Stimulated activated CD4-positive, alpha-beta T cell treated with anti-CD3 and anti-CD28 coated beads, Interleukin-4, amount 100 ng/mL, for 1 hour (primary cell): ENCODE results near the gene APBA2.

Experiments used
- DNase-seq: peaks from one replicate; pipeline ENCODE4 v3.0.0-alpha.2; 2020

Gene APBA2

DNA sequence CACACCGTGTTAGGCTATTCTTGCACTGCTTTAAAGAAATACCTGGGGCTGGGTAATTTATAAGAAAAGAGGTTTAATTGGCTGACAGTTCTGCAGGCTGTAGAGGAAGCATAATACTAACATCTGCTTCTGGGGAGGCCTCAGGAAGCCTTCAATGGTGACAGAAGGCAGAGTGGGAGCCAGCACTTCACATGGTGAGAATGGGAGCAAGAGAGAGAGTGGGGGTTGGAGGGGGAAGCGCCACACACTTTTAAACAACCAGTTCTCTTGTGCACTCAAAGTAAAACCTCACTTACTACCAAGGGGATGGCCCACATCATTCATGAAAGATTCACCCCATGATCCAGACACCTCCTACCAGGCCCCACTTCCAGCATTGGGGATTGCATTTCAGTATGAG, 181.1 kb downstream of the APBA2 start:
- no peak for DNase-seq

DNA sequence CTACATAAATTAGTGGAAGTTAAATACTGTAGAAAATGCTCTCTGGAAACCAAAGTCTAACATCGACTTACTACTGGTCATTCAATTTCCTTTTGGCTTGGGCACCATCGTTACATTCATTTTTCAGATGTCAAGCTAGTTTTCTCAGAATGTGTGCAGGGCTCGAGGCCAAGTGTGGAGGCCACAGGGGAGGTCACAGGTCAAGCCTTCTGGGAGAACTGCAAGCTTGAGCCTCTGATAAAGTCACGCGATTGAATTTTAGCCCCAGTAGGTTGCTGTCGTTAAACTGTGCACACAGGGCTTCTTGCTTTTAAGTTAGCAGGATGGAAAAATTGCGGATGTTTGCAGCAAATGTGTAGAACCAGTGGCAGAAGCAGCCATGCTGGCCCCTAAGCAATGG, 182.2 kb downstream of the APBA2 start:
- DNase-seq, result no peak

DNA sequence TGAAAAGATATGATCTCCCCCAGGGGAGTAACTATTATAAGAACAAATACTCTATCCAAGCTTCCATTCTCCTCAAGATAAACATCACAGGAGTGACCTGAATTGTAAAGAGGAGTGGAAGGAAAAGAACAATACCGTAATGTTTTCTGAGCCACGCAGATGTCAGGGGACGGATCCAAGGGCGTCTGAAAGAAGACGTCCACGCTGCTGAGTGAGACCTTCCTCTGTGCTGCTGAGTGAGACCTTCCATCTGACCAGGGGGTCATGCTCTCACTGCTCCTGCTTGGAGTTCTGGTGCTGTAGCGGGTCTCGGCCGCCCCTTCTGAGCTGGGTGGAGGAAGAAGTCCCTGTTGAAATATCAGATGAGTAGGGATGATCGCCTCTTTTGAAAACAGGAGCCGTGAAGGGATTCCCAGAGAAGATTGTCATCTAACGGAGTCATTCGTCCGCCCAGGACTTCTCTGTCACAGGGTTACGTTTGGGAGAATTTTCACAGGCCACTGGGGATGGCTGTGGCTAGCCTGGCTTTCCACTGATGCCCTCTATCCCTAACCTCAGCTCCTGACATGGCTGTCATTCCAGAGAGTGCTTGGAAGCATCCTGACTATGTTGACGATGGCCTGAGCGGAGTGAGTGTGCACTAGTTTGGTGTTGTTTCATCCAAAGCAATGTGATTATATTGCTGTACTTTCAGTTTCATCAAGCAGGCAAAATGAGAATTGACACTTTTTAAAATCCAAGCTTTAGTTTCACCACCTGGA, 184.9 kb downstream of the APBA2 start:
- no peak for DNase-seq

DNA sequence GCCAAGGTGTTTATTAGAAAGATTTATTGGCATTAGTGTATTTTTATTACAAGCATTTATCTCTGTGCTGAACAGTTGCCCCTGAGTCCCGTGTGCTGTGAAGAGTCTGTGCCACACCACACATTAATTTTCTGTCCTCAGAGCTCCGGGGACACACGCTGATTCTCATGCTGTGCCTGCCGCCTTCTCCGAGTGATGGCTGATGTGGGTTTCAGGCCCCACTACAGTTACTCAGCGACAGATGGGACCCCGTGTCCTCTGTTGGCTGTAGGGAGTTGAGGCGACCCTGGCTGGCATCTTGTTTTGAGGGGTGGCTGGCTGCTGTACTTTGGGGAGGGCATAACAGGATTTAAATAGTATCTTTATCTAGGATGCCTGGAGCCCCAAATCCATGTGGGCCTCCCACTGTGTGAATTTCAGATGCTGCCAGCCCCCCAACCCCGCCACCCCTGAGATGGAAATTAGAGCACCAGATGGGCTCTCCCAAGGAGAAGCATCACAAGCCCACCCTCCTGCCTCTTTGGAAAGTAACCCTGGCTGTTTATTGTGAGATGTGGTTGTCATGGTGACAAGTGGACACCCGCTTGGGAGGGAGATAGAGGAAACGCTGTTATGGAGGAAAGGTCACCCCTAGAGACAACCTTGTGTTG, 185.6 kb downstream of the APBA2 start:
- no peak for DNase-seq

DNA sequence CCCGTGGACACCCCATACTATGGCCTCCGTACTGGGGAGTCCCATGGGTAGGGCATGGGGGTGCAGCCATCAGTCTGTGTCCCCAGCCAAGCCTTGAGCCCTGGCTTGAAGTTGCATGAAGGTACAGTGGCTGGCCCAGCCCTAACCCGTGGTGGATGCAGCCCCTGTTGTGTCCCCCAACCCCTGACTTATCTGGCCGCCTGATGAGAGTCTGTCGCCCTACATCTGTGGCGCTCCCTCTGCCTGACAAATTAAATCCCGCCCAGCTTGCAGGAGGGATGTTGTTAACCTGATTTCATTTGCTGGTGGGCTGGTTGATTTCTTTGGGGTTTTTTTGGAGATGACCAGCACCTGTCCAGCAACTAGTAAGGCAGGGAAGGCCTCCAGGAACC, 186.1 kb downstream of the APBA2 start:
- no peak for DNase-seq

DNA sequence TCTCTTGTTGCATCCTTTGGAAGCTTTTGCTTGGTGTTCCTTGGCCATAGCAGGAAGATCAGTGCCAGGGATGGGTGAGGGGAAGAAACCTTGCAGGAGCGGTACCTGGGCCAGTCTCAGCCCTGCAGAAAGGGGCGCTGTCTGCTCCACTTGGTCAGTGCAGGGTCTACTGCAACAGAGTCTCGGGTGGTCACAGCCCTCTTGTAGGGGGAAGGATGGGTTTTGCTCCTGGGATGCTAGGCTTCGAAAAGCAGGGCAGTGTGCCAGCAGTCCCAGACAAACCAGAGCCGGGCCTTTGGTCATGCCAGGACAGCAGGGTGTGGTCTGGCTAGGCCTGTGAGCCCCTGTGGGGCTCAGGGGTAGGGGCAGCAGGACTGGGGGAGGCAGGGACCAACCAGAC, 186.7 kb downstream of the APBA2 start:
- DNase-seq, result no peak

DNA sequence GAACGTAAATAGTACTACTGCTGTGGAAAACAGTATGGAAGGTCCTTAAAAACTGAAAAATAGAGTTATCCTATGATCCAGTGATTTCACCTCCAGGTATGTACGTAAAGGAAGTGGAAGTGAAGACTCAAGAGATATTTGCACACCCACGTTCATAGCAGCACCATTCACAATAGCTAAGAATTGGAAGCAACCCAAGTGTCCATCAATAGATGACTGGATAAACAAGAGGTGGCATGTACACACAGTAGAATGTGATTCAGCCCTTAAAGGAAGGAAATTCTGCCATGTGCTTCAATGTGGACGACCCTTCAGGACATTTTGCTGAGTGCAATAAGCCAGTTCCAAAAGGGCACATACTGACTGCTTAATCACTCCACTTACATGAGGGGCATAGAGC, 188.3 kb downstream of the APBA2 start:
- no peak for DNase-seq

DNA sequence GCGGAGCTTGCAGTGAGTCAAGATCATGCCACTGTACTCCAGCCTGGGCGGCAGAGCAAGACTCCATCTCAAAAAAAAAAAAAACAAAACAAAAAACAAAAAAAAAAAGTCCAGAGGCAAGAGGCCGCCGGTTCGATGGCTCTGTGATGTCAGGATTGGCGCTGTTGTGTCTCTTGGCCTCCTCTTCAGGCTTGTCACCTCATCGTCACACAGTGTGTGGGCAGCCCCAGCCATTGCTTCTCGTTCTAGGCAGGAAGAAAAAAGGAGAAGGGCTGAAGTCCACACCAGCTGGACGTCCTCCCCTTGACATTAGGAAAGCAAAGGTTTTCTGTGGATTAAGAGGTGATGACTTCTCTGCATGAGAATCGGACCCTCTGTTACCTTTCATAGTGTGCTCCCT, 192.8 kb downstream of the APBA2 start:
- no peak for DNase-seq

DNA sequence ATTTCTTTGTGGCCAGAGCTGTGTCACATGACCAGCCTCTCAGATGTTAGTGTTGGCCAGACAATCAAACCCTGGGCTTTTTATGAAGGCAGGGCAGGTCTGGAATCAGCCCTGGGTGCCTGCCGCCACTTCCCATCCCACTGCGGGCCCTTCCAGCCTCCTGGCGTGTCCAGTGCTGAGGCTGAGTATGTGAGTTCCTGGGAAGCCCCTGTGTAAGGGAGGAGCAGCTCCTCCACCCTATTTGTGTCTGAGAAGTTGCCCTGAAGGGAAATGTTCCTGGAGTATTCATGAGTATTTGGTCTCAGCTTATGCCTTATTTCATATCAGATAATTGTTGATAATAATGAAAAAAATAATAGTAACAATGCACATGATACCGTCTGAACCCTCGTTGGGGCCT, 193.7 kb downstream of the APBA2 start:
- DNase-seq, result no peak

DNA sequence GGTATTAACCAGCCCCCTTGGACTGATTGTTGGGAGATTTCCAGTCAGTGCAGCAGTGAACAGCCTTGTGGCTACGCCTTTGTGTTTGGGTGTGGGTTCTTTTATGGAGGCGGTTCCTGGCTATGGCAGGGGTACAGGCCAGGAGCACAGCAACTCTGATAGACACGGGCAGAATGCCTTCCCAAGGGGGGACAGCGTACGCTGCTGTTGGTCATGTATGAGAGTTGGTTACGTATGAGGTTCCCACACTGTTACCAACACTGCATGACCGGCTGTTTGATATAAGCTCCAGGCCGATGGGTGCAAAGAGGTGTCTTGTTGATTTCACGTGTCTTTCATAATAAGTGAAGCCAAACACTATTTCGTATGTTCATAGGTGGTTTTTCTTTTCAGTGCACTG, 196.0 kb downstream of the APBA2 start:
- no peak for DNase-seq

DNA sequence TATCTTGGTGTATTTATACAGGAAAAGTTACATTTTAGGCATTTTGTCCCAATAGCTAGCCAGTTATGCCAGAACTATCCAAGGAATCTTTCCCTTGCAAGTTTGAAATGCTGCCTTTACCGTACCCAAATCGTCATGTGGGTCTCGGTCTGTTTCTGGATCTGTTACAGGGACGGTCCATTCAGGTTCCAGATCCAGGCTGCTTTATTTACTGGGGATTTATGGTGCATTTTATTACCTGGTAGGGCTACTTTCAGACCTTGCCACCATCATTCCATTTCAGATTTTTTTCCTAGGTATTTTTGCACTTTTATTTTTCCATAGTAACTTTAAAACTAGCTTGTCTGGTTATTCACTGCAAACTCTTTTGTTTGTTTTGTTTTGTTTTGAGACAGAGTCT, 197.4 kb downstream of the APBA2 start:
- DNase-seq, result no peak

DNA sequence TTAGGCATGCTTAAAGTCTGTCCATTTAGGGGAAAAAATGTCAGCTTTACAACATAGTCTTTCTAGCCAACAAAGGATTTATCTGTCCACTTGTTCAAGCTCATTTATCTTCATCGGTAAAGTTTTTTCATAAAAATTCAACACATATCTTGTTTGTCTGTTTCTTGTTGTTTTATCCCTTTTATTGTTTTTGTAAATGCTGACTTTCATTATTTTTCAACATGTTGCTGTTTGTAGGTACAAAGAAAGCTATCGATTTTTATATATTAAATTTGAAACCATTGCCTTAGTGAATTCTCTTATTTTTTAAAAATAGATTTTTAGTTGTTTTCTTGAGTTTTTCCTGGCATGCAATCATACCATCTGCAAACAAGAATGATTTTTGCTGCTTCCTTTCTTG, 198.1 kb downstream of the APBA2 start:
- no peak for DNase-seq

DNA sequence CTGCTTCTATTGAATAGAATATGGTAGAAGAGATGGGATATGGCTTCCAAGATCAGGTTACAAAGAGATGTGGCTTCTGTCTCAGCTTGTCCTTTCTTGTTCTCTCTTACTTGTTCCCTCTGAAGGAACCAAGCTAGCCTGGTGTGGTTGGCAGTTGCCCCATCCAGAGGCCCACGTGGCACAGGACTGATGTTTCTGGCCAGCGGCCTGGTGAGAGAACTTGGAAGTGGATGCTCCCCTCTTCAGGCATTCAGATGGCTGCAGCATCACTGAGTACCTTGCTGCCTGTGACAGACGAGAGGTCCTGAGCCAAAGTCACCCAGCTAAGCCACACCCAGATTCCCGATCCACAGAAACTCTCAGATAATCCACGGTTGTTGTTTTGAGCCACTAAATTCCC, 200.2 kb downstream of the APBA2 start:
- no peak for DNase-seq

DNA sequence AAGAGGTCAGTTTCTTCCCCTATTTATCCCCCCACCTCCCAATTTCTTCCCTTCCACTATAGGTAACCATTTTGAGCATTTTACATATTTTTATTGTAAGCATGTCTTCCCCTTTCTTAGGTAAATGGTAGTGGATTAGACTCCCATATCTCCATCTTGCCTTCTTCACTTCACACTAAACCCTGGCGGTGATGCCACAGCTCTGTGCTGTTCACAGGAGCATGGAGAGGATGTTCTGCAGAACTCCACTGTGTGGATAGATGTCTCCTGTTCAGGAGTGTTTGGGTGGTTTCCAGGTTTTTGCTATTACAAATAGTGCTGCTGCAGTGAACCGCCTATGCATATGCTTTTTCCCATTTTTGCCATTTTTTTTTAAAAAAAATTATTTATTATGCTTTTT, 201.1 kb downstream of the APBA2 start:
- no peak for DNase-seq

DNA sequence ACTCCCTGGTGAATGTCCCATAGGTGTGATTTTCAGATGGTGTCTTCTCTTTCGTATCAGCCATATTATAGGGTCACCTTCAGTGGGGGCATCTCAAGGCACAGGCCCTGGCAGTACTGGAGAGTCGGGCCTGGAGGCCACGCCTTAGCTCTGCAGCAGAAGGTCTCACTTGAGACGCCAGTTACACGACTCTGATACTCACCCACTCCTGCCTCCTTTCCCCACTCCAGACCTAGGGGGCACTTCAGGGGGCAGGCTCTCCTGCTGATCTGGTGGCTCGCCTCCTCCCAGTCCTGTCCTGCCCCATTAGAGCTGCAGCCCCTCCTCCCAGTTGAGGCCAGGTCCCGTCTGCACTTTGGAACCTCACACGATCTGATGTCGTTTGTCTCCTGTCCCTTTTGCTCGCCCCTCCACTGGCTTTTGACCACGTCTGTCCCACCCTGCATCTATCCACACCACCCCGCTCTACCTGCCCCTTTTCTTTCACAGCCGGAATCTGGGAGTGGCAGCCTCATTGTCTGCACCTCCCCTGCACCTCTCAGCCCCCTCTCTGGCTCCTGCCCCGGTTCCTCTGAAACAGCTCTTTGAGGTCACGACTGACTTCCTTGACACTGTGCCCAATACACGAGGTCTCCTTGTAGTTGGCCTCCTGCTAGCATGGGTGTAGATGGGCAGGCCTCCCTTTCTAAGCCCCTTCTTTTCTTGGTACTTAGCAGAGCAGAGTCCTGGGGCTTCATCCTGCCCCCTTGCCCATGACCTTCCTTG, 201.9 kb downstream of the APBA2 start:
- no peak for DNase-seq

DNA sequence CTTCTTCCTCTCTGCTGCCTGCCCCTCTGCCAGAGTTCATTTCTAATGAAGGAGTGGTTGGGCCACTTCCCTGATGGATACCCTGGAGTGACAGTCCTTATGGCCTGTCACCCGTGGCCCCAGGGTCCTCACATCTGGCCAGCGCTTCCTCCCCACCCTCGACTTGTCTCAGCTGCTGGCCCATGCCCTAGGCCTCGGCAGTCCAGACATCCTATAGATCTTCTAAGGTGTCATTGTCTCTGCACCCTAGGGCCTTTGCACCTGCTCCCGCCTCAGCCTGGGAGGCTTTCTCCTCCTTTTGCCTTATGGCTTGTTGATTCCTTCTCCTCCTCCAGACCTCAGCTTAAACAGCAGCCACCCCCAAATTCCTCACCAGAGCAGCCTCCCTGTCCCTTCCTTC, 202.9 kb downstream of the APBA2 start:
- DNase-seq, result no peak

DNA sequence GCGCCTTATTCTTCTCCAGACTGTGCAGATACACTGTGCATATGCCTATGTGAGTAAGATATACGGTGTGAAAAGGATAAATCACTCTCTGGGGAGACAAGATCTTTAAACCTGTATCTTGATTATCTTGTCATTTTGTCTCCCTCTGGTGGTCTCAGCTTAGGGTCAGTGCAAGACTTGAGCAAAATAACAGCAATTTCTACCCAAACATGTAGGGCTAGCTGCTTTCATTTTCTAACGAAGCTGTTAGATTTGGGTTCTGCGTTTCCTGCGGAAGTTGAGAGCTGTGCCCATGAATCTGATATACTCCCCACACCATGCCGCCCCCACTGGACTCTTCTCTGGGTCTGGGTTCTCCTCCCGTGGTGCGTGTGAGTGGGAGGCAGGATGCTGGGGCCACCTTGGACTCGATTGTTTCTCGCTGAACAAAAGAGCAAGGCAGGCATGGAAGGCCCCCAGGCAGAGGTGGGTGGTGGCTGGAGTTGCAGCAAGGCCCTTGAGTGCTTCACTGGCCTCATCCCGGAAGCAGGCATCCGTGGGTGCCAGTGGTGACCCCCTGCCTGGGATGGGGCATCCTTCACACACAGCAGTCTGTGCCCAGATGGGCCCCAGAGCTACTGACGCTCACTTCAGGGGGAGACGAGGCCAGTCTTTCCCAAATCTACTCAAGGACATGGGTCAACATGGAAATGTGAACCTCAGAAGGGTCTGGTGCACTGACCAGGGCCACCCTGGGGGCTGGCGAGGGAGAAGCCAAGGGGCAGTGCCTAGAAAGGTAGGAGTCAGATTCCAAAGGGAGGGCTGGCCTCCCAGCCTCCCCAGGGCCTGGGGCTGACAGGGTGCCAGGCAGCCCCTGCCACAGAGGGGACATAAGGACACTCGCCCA, 204.2 kb downstream of the APBA2 start:
- no peak for DNase-seq

DNA sequence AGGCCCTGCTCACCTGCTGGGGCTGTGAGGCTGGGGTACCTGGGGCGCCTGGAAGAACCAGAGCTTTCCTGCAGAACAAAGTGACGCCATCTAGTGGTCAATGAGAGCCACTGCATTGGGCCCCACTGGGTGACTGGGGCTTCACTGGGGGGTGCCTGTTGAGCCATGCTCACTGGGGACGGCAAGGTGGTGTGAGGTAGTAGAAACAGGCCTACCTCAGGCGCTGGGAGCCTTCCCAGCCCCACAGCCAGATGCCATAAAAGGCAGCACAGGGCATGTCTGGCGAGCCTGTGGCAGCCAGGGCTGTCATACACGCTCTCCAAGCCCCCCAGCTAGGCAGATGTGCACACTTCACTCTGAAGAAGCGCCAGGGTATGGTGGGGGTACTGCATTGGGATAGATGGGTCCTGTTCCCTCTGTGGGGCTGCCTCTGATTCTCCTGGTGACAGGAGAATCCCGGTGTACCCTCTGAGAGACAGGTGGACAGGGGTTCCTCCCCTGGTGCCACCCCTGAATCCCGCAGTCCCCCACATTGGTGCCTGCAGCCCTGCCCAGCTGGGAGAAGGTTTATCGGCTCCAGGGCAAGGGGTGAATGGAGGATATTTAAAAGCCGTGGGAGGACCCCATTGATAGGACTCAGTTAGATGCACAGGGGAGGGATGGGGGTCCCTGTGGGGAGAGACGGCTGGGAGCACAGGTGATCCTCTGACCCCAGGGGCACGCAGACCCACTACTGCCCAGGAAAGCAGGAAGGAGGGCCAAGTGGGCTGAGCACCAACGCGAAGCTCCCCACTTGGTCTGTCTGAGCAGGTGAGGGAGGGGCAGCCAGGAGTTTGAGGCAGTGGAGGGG, 205.1 kb downstream of the APBA2 start:
- DNase-seq, result peak; percentile 41

DNA sequence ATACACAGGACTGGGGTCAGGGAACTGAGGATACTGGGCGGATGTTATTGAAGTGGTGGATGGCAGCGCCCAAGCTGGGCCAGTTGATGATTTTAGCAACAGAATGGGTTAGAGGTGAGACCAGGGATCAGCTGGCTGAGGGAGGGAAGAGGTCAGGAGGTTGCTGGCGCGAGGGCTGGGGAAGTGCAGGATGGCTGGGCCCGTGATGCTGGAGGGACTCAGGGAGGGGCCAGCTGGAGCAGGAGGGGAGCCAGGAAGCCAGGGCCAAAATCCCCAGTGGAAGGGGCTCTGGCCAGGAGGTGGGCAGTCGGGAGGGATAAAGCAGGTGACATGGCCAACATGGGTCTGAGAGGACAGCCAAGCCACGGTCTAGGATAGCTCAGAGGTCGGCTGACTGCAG, 205.9 kb downstream of the APBA2 start:
- no peak for DNase-seq

DNA sequence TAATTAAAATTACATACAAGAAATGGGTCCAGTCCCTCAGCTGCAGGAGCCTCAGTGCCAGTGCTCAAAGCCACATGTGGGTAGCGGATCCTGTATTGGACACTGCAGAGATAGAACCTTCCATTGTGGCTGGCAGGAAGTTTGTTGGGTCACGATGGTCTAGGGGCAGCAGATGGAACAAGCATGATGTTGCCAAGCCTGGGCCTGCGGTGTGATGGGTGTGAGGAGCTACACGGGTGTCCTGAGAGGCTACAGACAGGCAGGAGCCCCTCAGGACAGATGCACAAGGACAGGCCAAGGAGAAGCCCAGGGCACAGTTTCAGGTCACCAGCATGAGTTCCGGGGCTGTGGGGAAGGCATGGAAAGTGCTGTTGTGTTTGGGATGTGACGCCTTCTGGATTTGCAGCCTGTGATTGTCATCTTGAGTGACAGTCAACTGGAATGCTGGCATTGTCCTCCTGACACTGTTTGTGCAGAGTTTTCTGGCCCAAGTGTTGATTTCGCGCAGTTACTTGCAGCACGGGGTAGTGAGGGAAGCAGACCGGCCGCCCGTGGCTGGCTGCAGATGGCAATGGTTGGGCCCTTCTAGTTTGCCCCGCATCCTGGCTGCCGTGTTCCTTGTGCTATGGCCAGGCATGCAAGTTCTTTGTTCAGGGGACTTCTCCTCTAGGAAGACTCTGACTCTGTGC, 206.7 kb downstream of the APBA2 start:
- no peak for DNase-seq

DNA sequence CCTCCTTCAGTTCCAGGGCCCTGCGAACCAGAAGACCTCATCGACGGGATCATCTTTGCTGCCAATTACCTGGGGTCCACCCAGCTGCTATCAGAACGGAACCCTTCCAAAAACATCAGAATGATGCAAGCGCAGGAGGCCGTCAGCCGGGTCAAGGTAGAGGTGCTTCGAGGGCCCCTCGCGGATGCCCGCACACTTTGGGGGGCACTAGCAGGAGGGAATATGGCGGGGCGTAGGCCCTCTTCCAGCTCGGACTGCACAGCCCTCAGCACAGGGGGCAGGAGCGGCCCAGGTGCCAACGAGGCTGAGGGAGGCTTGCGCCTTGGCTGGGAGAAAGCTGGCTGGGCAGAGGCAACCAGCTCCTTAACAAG, 207.3 kb downstream of the APBA2 start:
- no peak for DNase-seq
